SK-MEL-5 (cell line): ENCODE data around the gene GLIS1. TPM values are rescaled to one million over a fixed set of nuclear protein-coding genes. Genes with fewer than 3 reads are reported as not detected.
"Not testable (repeated sequence)": the region's sequence is repeated elsewhere in the genome, so short reads cannot be mapped to it uniquely, and the experiment has no call there.

Source experiments
- DNase-seq: peaks from one replicate; pipeline ENCODE4 v3.0.0-alpha.2; 2016; ENCODE audit warnings: low read depth, low spot score
- in situ Hi-C: cut with HindIII; loops from 2 replicates; pipeline ENCODE4 v1.10.0; 2016; ENCODE audit warnings: low sequenced_read_pairs, high pct_unique_total_duplicates, low pct_unique_long_range_greater_than_20kb
- total RNA-seq: library from RNA; depleted of rRNA; stranded (reverse); fragments of >200 nt; shearing (Covaris generic); gene quantifications from 2 replicates; pipeline ENCODE4 v1.2.3, GENCODE V29; 2014

Gene GLIS1
- total RNA-seq, 1 experiment from 2014 or later, result 0.16 TPM

DNA sequence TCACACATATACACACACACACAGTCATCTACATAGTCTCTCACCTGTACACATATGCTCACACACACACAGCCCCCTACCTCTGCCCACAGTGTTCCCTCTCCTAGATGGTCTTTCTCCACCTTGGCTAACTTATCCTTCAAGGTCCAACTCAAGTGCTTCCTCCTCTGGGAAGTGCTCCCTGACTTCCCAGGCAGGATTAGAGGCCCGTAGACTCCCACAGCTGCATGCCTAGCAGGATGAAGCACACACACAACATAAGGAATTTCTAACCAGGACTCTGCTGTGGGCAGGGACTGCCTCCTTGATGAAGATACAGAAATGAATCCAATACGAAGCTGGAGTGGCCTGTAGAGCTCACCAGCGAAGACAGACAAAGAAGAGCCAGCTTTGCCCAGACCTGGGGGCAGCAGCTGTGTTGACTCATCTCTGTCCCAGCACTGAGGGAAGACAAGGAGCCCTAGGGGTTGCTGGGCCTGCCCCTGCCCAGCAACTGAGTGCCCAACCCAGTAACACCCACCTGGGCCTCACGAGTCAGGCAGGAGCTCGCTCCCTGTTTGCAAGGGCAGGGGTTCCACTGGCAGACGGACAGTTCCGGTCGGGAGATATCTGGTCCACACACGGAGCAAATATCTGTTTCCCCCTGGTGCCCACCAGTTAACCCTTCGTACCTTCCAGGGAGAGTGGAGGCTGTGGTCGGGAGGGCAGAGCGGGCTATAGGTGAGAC is 178.9 kb downstream of the GLIS1 start:
- in situ Hi-C loops, result no loop called here
- no peak for DNase-seq

DNA sequence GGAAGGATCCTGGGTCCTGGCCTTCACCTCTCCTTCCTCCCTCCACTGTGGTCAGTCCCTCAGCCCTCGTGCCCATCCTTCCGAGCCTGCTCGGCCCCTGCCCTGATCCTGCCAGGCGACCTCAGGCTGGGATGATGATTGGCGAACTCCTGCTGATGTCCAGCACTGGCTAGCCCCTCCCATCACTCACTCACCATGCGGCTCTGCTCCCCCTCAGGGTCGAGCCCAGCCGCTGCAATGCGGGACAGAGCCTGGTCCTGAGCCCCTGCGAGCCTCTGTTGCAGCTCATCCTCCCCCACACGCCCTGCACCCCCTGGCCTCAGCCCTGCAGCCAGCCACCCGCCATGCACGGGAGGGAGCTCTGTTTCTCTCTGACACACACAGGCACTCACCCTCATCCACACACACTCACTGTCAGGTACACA is 179.6 kb downstream of the GLIS1 start:
- in situ Hi-C loops, result no loop called here

DNA sequence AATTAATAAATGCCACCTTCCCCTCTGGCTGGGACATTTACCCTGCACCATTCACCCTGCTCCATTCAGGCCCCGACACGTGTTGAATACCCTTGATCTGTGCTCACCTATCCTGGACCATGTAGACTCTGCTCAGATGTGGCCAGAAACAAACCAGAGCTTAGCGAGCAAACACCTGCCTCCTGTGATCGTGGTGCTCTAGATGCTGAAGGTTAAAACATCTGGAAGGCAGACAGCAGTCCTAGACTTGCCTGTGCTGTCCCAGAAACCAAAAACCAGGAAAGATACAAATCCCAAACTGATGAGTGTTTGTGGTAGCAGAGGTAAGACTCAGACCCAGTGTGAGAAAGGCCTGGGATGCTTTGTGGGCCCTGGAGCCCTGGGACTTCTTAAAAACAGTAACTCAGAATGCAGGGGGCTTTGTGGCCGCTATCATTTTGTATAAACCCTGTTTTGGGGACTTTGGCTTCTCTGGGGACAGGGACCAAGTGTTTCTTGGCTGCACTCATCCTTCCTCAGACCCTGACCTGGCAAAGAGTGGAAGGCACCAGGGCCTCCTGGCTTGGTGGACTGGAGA is 180.1 kb downstream of the GLIS1 start:
- DNase-seq, result no peak
- in situ Hi-C loops, result no loop called here

More for the DNA sequence above, 179.6 kb downstream of the GLIS1 start:
- no peak for DNase-seq

DNA sequence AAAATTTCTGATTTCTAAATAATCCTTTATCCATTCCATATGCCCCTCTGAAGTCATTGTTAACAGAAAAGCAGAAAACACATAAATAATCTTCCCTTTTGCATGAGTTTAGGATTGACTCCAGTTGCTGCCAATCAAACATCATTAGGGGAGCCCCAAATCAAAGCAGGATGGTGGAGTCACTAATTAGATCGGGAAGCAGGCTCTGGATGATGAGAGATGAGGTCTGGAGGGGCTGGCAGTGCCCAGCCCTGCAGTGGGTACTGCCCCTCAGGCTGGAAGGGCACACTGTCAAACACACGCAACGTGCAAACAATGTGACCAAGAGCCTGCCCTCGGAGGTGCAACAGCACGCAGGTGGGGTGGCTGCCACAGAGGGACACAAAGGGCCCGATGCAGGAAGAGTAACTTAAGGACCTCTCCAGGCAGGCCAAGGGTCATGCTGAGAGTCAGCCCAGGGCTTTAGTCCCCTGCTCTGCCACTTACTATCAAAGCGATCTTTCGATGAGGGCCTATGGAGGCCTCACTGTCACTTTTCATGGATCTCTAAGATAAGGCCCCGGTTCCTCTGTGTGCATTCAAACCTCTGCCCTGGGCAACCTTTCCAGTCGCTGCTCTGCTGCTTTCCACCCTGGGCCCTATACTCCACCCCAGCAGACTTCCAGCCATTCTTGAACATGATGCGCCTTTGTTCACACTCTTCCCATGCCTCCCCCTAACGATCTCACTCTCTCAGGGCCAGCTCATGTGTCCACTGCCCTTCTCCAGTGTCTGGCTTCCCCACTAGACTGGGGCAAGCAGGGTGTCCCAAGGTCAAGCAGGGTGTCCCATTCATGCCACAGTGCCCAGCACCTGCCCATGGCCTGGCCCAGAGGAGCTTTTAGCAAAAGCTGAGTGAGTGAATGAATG is 180.9 kb downstream of the GLIS1 start:
- in situ Hi-C loops, result no loop called here
- DNase-seq, result no peak

DNA sequence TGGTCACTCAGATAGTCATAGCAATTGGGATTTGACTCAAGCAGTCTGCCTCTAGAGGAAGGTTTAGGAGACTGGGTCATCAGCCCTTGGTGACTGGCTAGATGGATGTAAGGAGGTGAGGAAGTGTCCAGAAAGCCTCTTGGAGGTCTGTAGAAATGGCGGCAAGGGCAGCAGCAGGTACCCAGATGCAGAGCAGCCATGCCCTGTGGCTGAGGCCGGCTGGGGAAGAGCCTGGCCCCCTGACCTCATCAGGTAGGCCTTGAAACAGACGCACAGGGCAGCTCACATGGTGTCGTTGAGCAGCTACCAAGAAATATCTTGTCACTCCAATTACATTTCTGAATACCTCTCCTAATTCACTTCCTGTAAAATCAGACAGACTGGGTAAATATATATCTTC is 181.6 kb downstream of the GLIS1 start:
- DNase-seq, result no peak
- in situ Hi-C loops, result no loop called here

DNA sequence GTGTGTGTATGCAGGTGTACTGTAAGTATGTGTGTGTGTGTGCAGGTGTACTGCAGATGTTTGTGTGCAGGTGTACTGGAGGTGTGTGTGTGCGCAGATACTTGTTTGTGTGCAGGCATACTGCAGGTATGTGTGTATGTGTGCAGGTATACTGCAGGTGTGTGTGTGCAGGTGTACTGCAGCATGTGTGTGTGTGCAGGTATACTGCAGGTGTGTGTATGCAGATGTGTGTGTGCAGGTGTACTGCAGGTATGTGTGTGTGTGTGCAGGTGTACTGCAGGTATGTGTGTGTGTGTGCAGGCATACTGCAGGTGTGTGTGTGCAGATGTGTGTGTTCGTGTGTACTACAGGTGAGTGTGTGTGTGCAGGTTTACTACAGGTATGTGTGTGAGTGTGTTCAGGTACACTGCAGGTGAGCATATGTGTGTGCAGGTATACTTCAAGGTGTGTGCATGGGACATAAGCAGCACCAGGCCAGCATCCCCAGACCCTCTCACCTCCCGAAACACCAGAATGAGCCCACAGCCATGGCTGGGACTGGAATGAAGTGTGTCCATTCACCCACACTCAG is 182.2 kb downstream of the GLIS1 start:
- in situ Hi-C loops, result no loop called here

DNA sequence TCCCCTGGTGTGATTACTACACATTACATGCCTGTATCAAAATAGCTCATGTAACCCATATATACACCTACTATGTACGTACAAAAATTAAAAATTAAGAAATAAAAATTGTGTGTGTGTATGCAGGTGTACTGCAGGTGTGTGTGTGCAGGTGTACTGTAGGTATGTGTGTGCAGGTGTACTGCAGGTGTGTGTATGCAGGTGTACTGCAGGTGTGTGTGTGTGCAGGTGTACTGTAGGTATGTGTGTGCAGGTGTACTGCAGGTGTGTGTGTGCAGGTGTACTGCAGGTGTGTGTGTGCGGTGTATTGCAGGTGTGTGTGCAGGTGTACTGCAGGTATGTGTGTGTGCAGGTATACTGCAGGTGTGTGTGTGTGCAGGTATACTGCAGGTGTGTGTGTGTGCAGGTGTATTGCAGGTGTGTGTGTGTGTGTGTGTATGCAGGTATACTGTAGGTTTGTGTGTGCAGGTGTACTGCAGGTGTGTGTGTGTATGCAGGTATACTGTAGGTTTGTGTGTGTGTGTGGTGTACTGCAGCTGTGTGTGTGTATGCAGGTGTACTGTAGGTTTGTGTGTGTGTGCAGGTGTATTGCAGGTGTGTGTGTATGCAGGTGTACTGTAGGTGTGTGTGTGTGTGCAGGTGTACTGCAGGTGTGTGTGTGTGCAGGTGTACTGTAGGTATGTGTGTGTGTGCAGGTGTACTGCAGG is 183.2 kb downstream of the GLIS1 start:
- DNase-seq, in situ Hi-C loops: not testable (repeated sequence)

More for the DNA sequence above, 182.2 kb downstream of the GLIS1 start:
- DNase-seq, result no peak

DNA sequence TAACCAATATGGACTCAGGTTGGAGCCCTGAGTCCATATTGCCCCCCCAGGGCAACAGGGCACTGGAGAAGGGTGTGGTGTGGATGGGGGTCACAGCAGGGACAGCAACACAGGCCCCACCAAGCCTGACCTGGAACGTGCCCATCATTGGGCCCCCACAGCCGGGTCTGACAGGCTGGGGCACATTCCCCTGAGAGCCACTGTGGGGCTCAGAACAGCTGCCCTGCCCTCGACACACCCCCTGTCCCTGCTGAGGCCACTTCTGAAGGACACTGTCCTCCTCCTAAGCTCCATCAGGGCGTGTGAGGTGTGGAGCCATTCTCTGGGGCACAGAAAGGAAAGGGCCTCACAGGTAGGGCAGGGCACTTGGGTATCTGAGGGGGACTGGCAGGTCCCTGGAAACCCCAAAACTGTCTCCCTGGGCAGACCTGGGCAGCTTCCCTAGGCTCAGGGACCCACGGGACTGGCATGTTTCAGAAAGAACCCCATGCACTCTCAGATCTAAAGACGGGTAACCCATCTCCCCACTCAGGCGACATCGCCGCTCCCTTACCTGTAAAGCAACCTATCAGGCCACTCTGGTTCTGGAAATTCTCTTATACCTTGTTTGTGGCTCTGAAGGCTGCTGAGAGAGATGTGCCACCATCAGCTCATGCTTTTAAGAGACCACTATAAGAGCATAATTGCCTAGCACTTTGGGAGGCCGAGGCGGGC is 184.2 kb downstream of the GLIS1 start:
- DNase-seq, result no peak

DNA sequence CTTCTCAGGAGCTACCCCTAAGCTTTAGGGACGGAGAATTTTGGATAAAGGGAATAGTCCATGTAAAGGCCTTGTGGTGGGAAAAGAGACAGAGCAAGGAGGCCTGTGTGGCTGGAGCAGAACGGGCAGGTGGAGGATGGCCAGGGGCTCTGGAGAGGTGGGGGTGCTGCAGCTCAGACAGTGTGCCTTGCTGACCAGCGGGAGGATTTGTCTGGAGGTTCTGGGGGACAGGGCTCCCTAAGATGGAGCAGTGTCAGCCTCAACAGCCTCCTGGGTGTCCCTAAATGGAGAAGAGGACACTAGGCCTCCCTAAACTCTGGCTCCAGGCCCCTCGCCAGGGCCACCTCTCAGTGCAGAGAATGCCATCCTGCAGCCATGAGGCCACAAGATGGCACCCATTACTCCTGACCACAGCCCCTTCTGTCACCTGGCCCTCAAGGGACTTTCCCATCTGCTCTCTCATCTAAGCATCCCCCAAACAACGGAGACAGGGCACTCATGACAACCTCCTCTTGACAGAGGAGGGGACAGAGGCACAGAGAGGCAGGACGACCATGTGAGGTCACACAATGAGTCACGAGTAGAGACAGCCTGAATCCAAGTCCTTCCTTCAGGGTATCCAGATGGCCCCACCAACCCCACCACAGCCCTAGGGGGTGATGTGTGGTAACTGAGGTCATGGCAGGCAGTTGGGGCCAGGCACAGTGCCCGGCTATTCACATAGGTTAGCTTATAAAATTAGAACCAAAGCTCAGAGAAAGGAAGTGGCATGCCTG is 185.0 kb downstream of the GLIS1 start:
- DNase-seq, result no peak
- in situ Hi-C loops, result no loop called here

More for the DNA sequence above, 184.2 kb downstream of the GLIS1 start:
- in situ Hi-C loops, result no loop called here

DNA sequence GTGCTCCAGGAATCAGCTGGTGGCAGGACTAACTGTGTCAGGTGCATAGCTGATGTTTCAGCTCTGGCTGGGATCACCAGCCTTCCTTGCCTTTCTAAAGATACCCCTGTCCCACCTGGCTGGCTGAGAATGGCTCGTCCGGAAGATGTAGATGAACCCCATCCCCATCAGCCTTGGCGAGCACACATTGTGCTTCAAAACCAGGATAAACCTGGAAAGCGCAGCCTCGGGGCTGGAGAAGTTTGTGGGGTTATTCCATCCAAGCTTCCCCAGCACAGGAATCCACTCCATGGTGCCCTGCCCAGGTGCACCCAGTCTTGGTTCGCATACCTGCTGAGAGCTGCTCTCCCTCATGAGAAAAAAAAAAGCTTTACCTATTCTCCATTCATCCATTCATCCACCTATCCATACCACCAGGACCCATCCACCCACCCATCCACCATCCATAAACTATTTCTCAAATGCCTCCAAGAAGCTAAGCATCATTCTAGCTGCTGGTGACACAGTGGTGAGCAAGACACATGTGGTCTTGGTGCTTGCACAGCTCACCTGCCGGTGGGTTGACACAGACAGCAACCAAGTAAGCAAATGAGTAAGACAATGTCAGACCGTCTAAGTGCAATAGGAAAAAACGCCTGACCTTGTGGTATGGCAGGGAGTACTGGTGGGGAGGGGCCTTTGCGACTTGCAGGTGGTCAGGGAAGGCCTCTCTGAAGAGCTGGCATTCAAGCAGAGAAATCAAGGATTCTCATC is 185.8 kb downstream of the GLIS1 start:
- DNase-seq, result no peak
- in situ Hi-C loops, result no loop called here

DNA sequence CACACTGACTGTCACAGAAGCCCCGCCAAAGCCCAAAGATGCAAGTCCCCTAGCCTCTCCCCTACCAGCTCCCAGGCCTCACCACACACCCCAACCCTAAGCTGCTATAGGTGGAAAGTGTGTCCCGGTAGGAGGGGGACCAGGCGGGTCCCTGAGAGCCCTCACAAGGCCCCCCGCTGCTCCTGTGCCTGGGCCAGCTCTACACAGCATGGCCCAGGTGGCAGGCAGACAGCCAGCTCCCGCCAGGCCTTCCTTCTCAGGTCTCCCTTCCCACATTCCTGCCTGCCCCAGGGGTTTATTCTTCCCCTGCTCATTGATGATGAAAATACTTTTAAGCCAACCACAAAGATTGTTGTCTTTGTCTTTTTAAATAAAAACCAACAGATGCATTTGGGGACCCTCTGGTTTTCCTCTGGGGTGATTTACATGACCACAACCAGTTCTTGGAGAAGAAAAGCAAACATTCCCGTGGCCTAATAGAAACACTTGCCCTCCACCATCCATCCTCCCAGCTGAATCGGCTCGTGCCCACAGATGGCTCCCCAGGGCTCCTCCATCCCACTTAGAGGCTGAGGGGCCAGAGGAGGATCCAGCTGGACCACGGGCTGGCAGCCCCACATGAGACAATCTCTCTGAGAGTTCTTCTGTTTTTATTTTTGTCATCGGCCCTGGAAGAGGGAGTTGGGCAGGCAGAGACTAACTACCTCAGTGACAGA is 186.7 kb downstream of the GLIS1 start:
- no peak for DNase-seq
- in situ Hi-C loops, result no loop called here

DNA sequence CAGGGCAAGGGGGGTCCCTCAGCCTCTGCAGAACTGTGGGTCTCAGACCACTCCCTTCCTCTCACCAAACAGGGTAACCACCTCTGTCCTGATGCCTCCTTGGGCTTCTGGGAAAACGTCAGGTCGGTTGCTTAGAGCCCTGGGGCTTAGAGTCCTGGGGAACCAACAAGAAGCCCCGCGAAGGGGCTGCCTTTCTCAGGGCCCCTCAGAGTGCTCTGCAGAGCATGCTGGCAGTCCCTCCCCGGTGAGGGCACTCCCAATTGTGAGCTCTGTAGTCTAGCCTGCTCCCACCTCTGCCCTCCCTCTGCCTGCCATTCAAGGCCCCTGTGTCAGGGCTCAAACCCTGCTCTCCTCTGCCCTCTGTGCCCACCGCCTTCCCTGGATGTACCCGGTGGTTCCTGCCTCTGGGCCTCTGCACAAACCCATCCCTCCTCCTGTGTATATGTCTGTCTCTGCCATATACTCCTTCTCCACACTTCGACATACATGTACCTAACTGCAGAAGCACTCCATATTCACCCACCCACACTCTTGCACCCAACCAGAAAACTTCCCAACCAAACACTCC is 187.5 kb downstream of the GLIS1 start:
- in situ Hi-C loops, result no loop called here

DNA sequence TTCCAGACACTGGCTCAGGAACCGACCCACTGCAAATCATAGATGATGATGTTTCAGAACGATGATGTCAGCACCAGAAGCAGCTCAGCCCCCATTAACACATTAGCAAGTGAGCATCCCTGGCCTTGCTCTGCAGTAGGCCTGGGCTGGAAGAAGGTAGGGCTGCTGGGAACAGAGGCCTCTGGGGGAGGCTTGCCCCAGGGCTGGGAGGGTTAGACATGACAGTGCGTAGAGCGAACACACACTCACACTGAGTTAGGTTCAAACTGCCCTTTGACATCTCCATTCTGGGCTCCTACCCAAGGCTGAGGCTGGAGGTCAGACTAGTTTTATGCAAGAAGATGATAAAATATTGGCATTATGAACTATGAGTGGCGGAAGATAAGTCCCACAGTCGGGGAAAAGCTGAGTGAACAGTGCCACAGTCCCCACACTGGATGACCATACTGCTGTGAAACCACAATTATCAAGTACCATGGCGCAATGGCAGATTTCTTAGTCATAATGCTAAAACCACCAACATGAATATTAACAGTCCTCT is 188.7 kb downstream of the GLIS1 start:
- in situ Hi-C loops, result no loop called here
- DNase-seq, result no peak

More for the DNA sequence above, 187.5 kb downstream of the GLIS1 start:
- DNase-seq, result no peak

DNA sequence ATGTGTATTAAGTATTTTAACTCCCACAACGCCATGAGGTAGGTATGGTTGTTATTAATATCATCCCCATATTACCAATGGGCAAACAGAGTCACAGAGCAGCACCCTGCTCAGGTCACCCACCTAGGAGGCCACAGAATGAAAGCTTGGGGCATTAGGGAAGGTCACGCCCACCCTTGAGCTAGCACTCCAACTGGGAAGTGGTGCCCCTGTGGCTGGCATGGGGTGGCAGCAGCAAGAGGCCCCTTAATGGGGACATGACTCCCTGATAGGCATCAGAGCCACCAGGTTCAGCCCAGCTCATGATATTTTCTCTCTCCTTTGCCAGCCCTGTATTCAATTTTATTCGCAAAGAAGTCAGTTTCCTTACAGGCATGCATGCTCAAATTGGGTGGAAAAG is 189.2 kb downstream of the GLIS1 start:
- in situ Hi-C loops, result no loop called here

More for the DNA sequence above, 189.2 kb downstream of the GLIS1 start:
- no peak for DNase-seq
